Measurements from ENCODE around the gene GABRB2.
"Not testable (repeated sequence)": the region's sequence is repeated elsewhere in the genome, so short reads cannot be mapped to it uniquely, and the experiment has no call there.

GABRB2 gene

GRCh38 chr5:161546470-161547301, at the start of gene GABRB2:
Gene GABRB2, minus strand, starts transcription at chr5:161546725. Its CDS starts 82 bp downstream, at chr5:161546643.
- no peak for DNase-seq

- no peak for DNase-seq
Observed at GRCh38 chr5:161585798-161586197, 39.3 kb upstream of the GABRB2 start.

- DNase-seq, result no peak
Observed at GRCh38 chr5:161580621-161581020, 34.1 kb upstream of the GABRB2 start.

GRCh38 chr5:161572914-161573313, 26.4 kb upstream of the GABRB2 start:
- no peak for DNase-seq

- no peak for DNase-seq
Observed at GRCh38 chr5:161566081-161566480, 19.6 kb upstream of the GABRB2 start.

GRCh38 chr5:161562446-161562845, 15.9 kb upstream of the GABRB2 start:
- DNase-seq, result no peak

- no peak for DNase-seq
Observed at GRCh38 chr5:161549106-161549505, 2.6 kb upstream of the GABRB2 start.

GRCh38 chr5:161548487-161549094, 2.1 kb upstream of the GABRB2 start:
- no peak for DNase-seq

GRCh38 chr5:161547738-161548486, 1.4 kb upstream of the GABRB2 start:
- no peak for DNase-seq

- DNase-seq, result no peak
Observed at GRCh38 chr5:161547406-161547737, 847 bp upstream of the GABRB2 start.

- DNase-seq, result no peak
Observed at GRCh38 chr5:161546095-161546469, 443 bp downstream of the GABRB2 start.

- DNase-seq, result no peak
Observed at GRCh38 chr5:161545344-161546094, 1.0 kb downstream of the GABRB2 start.

- DNase-seq, result no peak
Observed at GRCh38 chr5:161544350-161544765, 2.2 kb downstream of the GABRB2 start.

GRCh38 chr5:161539016-161539415, 7.5 kb downstream of the GABRB2 start:
- DNase-seq, result no peak

GRCh38 chr5:161535762-161536161, 10.8 kb downstream of the GABRB2 start:
- DNase-seq, result no peak

- no peak for DNase-seq
Observed at GRCh38 chr5:161530700-161531099, 15.8 kb downstream of the GABRB2 start.

GRCh38 chr5:161513942-161514341, 32.6 kb downstream of the GABRB2 start:
- no peak for DNase-seq

GRCh38 chr5:161507591-161507990, 38.9 kb downstream of the GABRB2 start:
- no peak for DNase-seq

- DNase-seq, result not testable (repeated sequence)
Observed at GRCh38 chr5:161505160-161505559, 41.4 kb downstream of the GABRB2 start.

- DNase-seq, result no peak
Observed at GRCh38 chr5:161498531-161498930, 48.0 kb downstream of the GABRB2 start.

- DNase-seq, result no peak
Observed at GRCh38 chr5:161483721-161484120, 62.8 kb downstream of the GABRB2 start.

- DNase-seq, result no peak
Observed at GRCh38 chr5:161481922-161482321, 64.6 kb downstream of the GABRB2 start.
